Endothelial cell of umbilical vein (primary cell): ENCODE data around the gene RPL39. TPM values are rescaled to one million over a fixed set of nuclear protein-coding genes. Genes with fewer than 3 reads are reported as not detected.

Experiments used
- BruUV-seq: library from RNA; stranded (reverse); fragments of 400-500 nt; replicated peaks from 2 replicates; lab custom pipeline; 2021; lab: Mats Ljungman, UMichigan
- CTCF ChIA-PET: fragments of 300-600, 350-600 bp; sonication (Branson Sonifier 250); formaldehyde crosslinking; loops from one replicate; lab custom pipeline; 2021; ENCODE audit warnings: antibody characterized with exemption, inconsistent platforms; lab: Charles Lee
- POLR2A ChIA-PET: fragments of 300-600, 350-600 bp; sonication (Branson Sonifier 250); formaldehyde crosslinking; loops from one replicate; lab custom pipeline; 2021; ENCODE audit warnings: antibody characterized with exemption, inconsistent platforms; lab: Charles Lee
- DNase-seq: peaks from one replicate; pipeline ENCODE4 v3.0.0-alpha.2; 2011; ENCODE audit warnings: low read depth, low spot score
- FAIRE-seq: peaks from 2 replicates; lab custom pipeline; 2011; peaks lifted over from hg19 to GRCh38; lab: Jason Lieb, UNC
- H2AFZ ChIP-seq: 2 replicates; pipeline ENCODE4 v1.6.0; 2012; ENCODE audit warnings: low read depth, low read length, control low read depth, inconsistent platforms
- H3K27ac ChIP-seq: 2 replicates; pipeline ENCODE4 v1.5.1; 2011; ENCODE audit warnings: low read depth, mild to moderate bottlenecking, control low read depth, low read length, moderate library complexity; ENCODE audit not compliant: insufficient read depth
- H3K27me3 ChIP-seq, 2 experiments: 2 replicates each; pipeline versions ENCODE4 v1.6.0 to v1.6.1; 2011; ENCODE audit warnings: low read length in 2 of 2, mixed read lengths in 1 of 2; ENCODE audit not compliant: control insufficient read depth in 2 of 2, insufficient read depth in 2 of 2
- H3K36me3 ChIP-seq, 2 experiments: 2 replicates in 1 of 2; 3 replicates in 1 of 2; pipeline ENCODE4 v1.5.1; 2011; ENCODE audit warnings: low read length in 2 of 2, mild to moderate bottlenecking in 1 of 2, moderate library complexity in 1 of 2; ENCODE audit not compliant: control insufficient read depth in 2 of 2, insufficient read depth in 2 of 2; ENCODE audit errors: extremely low read depth in 1 of 2
- H3K4me1 ChIP-seq: 3 replicates; pipeline ENCODE4 v1.5.1; 2011; ENCODE audit warnings: mild to moderate bottlenecking, low read length; ENCODE audit not compliant: control insufficient read depth, insufficient read depth; ENCODE audit errors: extremely low read depth
- H3K4me2 ChIP-seq: 2 replicates; pipeline ENCODE4 v1.6.1; 2011; ENCODE audit warnings: low read length, control low read depth, mixed read lengths; ENCODE audit not compliant: insufficient read depth
- H3K4me3 ChIP-seq, 3 experiments: fragments of 200-600 bp in 1 of 3; sonication (generic), shearing (Covaris generic) in 1 of 3; replicated peaks in 1 of 3; 2 replicates each; pipeline ENCODE4 v1.5.1; 2011 to 2016; ENCODE audit warnings: control low read depth in 3 of 3, low read length in 3 of 3, mild to moderate bottlenecking in 2 of 3, inconsistent platforms in 1 of 3, low read depth in 1 of 3, moderate library complexity in 1 of 3; ENCODE audit not compliant: insufficient read depth in 1 of 3
- H3K79me2 ChIP-seq: 2 replicates; pipeline ENCODE4 v1.6.0; 2012; ENCODE audit warnings: low read length, inconsistent platforms; ENCODE audit not compliant: control insufficient read depth, insufficient read depth
- H3K9ac ChIP-seq: replicated peaks from 2 replicates; pipeline ENCODE3; 2011; ENCODE audit warnings: low read length, control low read depth; ENCODE audit not compliant: insufficient read depth; ENCODE audit errors: extremely low read depth
- H3K9me1 ChIP-seq: replicated peaks from 3 replicates; pipeline ENCODE4 v1.6.0; 2011; ENCODE audit warnings: mild to moderate bottlenecking, low read length; ENCODE audit not compliant: control insufficient read depth, insufficient read depth; ENCODE audit errors: extremely low read depth
- H3K9me3 ChIP-seq: replicated peaks from 2 replicates; pipeline ENCODE4 v1.5.1; 2012; ENCODE audit warnings: low read length, inconsistent platforms; ENCODE audit not compliant: control insufficient read depth, insufficient read depth
- H4K20me1 ChIP-seq: replicated peaks from 2 replicates; pipeline ENCODE3; 2011; ENCODE audit warnings: mild to moderate bottlenecking, low read length; ENCODE audit not compliant: control insufficient read depth, insufficient read depth; ENCODE audit errors: extremely low read depth
- CTCF ChIP-seq, 2 donors: IDR thresholded peaks; 1 replicate in 1 of 2; 2 replicates in 1 of 2; pipeline ENCODE4 v1.5.1; 2011; ENCODE audit warnings: low read length in 2 of 2, mild to moderate bottlenecking in 2 of 2, moderate library complexity in 2 of 2, control low read depth in 1 of 2, inconsistent platforms in 1 of 2, low read depth in 1 of 2; ENCODE audit not compliant: insufficient read depth in 1 of 2; ENCODE audit errors: extremely low read depth in 1 of 2
- EZH2 ChIP-seq: IDR thresholded peaks from 2 replicates; pipeline ENCODE4 v1.6.1; 2012; ENCODE audit warnings: borderline replicate concordance, low read depth, mild to moderate bottlenecking, moderate library complexity, low read length, inconsistent platforms; ENCODE audit not compliant: severe bottlenecking
- FOS ChIP-seq: IDR thresholded peaks from 2 replicates; pipeline ENCODE4 v1.6.1; 2011; ENCODE audit warnings: mild to moderate bottlenecking, low read length, moderate library complexity, borderline replicate concordance; ENCODE audit not compliant: insufficient read depth
- GATA2 ChIP-seq: IDR thresholded peaks from 2 replicates; pipeline ENCODE4 v1.7.0; 2011; ENCODE audit warnings: low read depth, mild to moderate bottlenecking, moderate library complexity, mixed read lengths, low read length; ENCODE audit not compliant: insufficient read length, insufficient read depth
- JUN ChIP-seq: IDR thresholded peaks from 2 replicates; pipeline ENCODE4 v1.6.1; 2011; ENCODE audit warnings: borderline replicate concordance, low read depth; ENCODE audit not compliant: insufficient read length, insufficient read depth
- MAX ChIP-seq: IDR thresholded peaks from 2 replicates; pipeline ENCODE4 v1.6.1; 2011; ENCODE audit not compliant: insufficient read depth, insufficient read length
- MYC ChIP-seq: IDR thresholded peaks from one replicate; pipeline ENCODE4 v1.6.1; 2011; ENCODE audit warnings: mild to moderate bottlenecking, low read depth, low read length
- POLR2A ChIP-seq: IDR thresholded peaks from 2 replicates; pipeline ENCODE4 v1.6.1; 2012; ENCODE audit warnings: low read depth, mild to moderate bottlenecking, control low read depth, low read length
- POLR2AphosphoS5 ChIP-seq: IDR thresholded peaks from 2 replicates; pipeline ENCODE4 v1.6.1; 2012; ENCODE audit warnings: low read depth, mild to moderate bottlenecking, control low read depth, low read length, moderate library complexity; ENCODE audit not compliant: insufficient read depth
- dilution Hi-C: fragments of 300-500 bp; cut with MboI; formaldehyde crosslinking; loops from one replicate; pipeline ENCODE4 v1.15.0; 2019; ENCODE audit warnings: low sequenced_read_pairs; ENCODE audit not compliant: extremely low pct_ligation_motif_present
- intact Hi-C: fragments of 100-400 bp; cut with micrococcal nuclease; formaldehyde crosslinking; loops from one replicate; pipeline ENCODE4 v1.10.0; 2022
- polyA plus RNA-seq, 4 experiments: library from polyadenylated mRNA; depleted of rRNA in 3 of 4; stranded (reverse) in 3 of 4; unstranded in 1 of 4; fragments of >200 nt; gene quantifications; 2 replicates each; pipeline versions ENCODE4 v1.2.1 to v1.2.3, GENCODE V29; 2011 to 2012; ENCODE audit warnings: missing spikeins in 1 of 4
- total RNA-seq: library from RNA; stranded (reverse); gene quantifications from 2 replicates; pipeline ENCODE4 v1.2.3, GENCODE V29; 2021

RPL39 gene
- total and polyA plus RNA-seq, 2 donors (not counting 3 experiments of a cell fraction or from before 2014, with no cell fraction given): 1,305 to 1,516 TPM

- ChIA-PET CTCF (interaction anchor here (1.2 to 1.7 kb wide), 4 partner anchors 18 to 274 kb away, joined by 3 to 7 read pairs (median 4); no protein-coding TSS in a partner anchor), POLR2A (no interaction called here)
- Histone ChIP-seq H3K9me3 (no peaks in the 10 kb centered on the region), H4K20me1 (no peaks in the 10 kb centered on the region), H3K9ac (no peak overlapping the region), H3K36me3 (no peaks in the 10 kb centered on the region), H3K4me2 (no peak overlapping the region), H3K79me2 (no peaks in the 10 kb centered on the region), H3K9me1 (no peaks in the 10 kb centered on the region), H2AFZ (no peak overlapping the region), H3K27me3 (peaks cover 0 to 10% of the 10 kb centered on the region in 2 experiments), H3K27ac (no peak overlapping the region), H3K4me3 (no peak overlapping the region), H3K4me1 (peaks cover 3% of the 10 kb centered on the region)
- no TSS peak for BruUV-seq
- dilution Hi-C loops: no loop called here
- FAIRE-seq (no peak), DNase-seq (no peak)
- intact Hi-C loops: no loop called here
- TF ChIP-seq EZH2 (no peak), MYC (no peak), FOS (no peak)
Observed at GRCh38 chrX:119756926-119757635, 34.3 kb downstream of the RPL39 start.

DNA sequence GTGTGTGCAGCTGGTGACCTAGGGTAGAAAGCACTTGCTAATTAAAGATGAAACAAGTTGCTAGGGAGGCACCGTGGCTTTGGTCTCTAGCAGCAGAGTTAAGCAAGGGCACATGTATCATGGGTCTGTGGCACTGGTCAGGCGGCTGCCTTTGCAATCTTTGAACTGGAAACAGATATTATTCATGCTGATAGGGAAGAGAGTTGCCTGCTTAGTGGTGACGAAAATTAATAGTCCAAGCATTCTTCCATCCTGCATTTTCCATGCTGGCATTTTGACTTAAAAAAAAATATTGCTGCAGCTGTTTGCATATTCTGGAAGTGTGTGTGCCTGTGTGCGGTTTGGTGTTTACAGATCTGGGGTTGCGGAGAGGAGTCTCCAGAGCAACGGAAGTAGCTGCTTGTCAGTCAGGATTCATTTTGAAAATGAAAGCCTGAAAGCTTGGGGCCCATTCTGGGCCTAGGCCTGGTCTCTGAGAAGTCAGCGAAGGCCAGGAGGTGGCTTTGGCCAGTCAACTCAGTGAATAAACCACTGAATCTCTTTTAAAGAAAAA lies 35.4 kb downstream of the RPL39 start:
- POLR2A ChIA-PET: no interaction called here
- CTCF ChIA-PET: no interaction called here
- DNase-seq: no peak

More for the DNA sequence above, 35.4 kb downstream of the RPL39 start:
- BruUV-seq: no TSS peak
- dilution Hi-C loops (no loop called here), intact Hi-C loops (no loop called here)
- no peaks in the 10 kb centered on the region for H3K36me3 ChIP-seq
- H2AFZ ChIP-seq: no peak overlapping the region
- peaks cover 0 to 10% of the 10 kb centered on the region in 2 experiments for H3K27me3 ChIP-seq
- H3K9me3 ChIP-seq: no peaks in the 10 kb centered on the region
- TF ChIP-seq POLR2AphosphoS5 (no peak), MAX (no peak), CTCF (IDR thresholded peaks at IDR 0.05; ENCODE audit: extremely low read depth in 1 of 2, insufficient read depth in 1 of 2, low read depth in 1 of 2, low read length in 2 of 2) (no peak), POLR2A (no peak), GATA2 (no peak), EZH2 (no peak), MYC (no peak), JUN (no peak), FOS (no peak)
- no peak overlapping the region for H3K9ac ChIP-seq
- H3K27ac ChIP-seq: no peak overlapping the region
- no peaks in the 10 kb centered on the region for H3K79me2 ChIP-seq
- H4K20me1 ChIP-seq: no peaks in the 10 kb centered on the region
- no peak overlapping the region for H3K4me3 ChIP-seq
- H3K4me1 ChIP-seq: peaks cover 3% of the 10 kb centered on the region
- no peak for FAIRE-seq
- no peak overlapping the region for H3K4me2 ChIP-seq
- no peaks in the 10 kb centered on the region for H3K9me1 ChIP-seq
